Measurements from ENCODE around the gene CC2D2B.

- TF ChIP-seq CTCF (conservative IDR thresholded peaks at IDR 0.05; ENCODE audit: low read depth, low read length) (peak; percentile 77), EZH2phosphoT487 (IDR thresholded peaks at IDR 0.05; ENCODE audit: borderline replicate concordance, low read length) (no peak), EZH2 (IDR thresholded peaks at IDR 0.05; ENCODE audit: low read length, unreplicated experiment) (no peak)
These were observed 109.5 kb downstream of the CC2D2B start for GRCh38 chr10:96017191-96017687.

All from PC-3 (cell line).